Nephron (organoid): Measurements from ENCODE around the gene GPATCH2.

ENCODE experiments used
- H3K27ac Mint-ChIP-seq, 3 experiments: 2 replicates each; pipeline ENCODE4 v1.8.0; 2020; ENCODE audit warnings: mixed read lengths in 3 of 3, mild to moderate bottlenecking in 2 of 3, moderate library complexity in 1 of 3
- H3K27me3 Mint-ChIP-seq: 2 replicates; pipeline ENCODE4 v1.8.0; 2021; ENCODE audit warnings: low read depth, mild to moderate bottlenecking, moderate library complexity, mixed read lengths
- H3K36me3 Mint-ChIP-seq: 2 replicates; pipeline ENCODE4 v1.8.0; 2020; ENCODE audit warnings: low read depth, mixed read lengths
- H3K4me1 Mint-ChIP-seq: 2 replicates; pipeline ENCODE4 v1.8.0; 2020; ENCODE audit warnings: mixed read lengths
- H3K4me3 Mint-ChIP-seq, 3 experiments: 2 replicates each; pipeline ENCODE4 v1.8.0; 2020; ENCODE audit warnings: mild to moderate bottlenecking in 3 of 3, mixed read lengths in 3 of 3, moderate library complexity in 2 of 3
- H3K9me3 Mint-ChIP-seq: 2 replicates; pipeline ENCODE4 v1.8.0; 2020; ENCODE audit warnings: mixed read lengths
- TF ChIP-seq, protein P1 (sequence below), 3 experiments: fragments of 200-600 bp; sonication (generic); IDR thresholded peaks; one replicate each; pipeline ENCODE4 v1.5.0; 2021; ENCODE audit warnings: antibody characterized with exemption in 3 of 3; ENCODE audit not compliant: unreplicated experiment in 3 of 3

GPATCH2 gene

DNA sequence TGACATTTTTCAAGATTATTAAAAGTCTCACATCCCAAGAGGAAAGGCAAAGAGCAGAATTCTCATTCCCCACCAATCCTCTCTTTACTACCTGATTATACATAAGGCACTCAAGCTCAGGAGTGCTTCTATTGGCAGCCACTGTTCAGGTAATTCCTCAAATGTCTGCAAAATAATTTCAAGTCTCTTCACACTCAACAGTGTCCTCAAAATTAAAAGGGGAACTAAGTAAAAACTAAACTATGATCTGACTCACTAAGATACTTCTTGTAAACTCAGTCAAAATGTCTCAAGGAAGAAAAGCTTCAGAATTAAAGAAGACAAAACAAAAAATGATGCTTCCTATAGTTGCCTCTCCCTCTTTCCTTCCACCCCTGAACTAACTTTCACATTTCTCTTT lies 135.6 kb downstream of the GPATCH2 start:
- H3K4me3 Mint-ChIP-seq: no peak overlapping the region
- H3K9me3 Mint-ChIP-seq: no peaks in the 10 kb centered on the region

DNA sequence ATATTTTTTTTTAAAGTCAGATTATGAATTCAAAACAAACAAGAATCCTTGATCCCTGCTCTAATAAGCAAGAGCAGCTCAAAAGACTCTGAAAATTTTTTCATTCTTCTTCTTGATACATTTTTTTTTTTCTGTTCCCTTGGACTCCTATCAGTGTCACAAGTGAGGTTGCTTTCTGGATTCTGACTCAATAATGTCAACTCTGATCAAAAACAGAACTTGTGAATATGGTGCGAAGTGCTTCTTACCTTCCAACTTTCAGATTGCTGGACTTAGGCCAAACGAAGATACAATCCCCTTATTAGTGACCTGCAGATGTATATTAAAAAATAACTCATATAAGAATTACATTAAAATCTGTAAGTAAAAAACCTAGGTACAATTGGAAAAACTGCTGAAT lies 136.1 kb downstream of the GPATCH2 start:
- H3K4me3 Mint-ChIP-seq: no peak overlapping the region
- TF ChIP-seq, protein P1, sequence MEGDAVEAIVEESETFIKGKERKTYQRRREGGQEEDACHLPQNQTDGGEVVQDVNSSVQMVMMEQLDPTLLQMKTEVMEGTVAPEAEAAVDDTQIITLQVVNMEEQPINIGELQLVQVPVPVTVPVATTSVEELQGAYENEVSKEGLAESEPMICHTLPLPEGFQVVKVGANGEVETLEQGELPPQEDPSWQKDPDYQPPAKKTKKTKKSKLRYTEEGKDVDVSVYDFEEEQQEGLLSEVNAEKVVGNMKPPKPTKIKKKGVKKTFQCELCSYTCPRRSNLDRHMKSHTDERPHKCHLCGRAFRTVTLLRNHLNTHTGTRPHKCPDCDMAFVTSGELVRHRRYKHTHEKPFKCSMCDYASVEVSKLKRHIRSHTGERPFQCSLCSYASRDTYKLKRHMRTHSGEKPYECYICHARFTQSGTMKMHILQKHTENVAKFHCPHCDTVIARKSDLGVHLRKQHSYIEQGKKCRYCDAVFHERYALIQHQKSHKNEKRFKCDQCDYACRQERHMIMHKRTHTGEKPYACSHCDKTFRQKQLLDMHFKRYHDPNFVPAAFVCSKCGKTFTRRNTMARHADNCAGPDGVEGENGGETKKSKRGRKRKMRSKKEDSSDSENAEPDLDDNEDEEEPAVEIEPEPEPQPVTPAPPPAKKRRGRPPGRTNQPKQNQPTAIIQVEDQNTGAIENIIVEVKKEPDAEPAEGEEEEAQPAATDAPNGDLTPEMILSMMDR (IDR thresholded peaks at IDR 0.05; ENCODE audit: unreplicated experiment in 3 of 3): no peak
- no peaks in the 10 kb centered on the region for H3K4me1 Mint-ChIP-seq
- no peaks in the 10 kb centered on the region for H3K27me3 Mint-ChIP-seq
- H3K36me3 Mint-ChIP-seq: peaks cover 17% of the 10 kb centered on the region
- no peak overlapping the region for H3K27ac Mint-ChIP-seq
- H3K9me3 Mint-ChIP-seq: no peaks in the 10 kb centered on the region

More for the DNA sequence above, 135.6 kb downstream of the GPATCH2 start:
- TF ChIP-seq, protein P1 (IDR thresholded peaks at IDR 0.05; ENCODE audit: unreplicated experiment in 3 of 3): no peak
- Mint-ChIP-seq H3K36me3 (peaks cover 13% of the 10 kb centered on the region), H3K4me1 (no peaks in the 10 kb centered on the region), H3K27me3 (no peaks in the 10 kb centered on the region), H3K27ac (no peak overlapping the region)

DNA sequence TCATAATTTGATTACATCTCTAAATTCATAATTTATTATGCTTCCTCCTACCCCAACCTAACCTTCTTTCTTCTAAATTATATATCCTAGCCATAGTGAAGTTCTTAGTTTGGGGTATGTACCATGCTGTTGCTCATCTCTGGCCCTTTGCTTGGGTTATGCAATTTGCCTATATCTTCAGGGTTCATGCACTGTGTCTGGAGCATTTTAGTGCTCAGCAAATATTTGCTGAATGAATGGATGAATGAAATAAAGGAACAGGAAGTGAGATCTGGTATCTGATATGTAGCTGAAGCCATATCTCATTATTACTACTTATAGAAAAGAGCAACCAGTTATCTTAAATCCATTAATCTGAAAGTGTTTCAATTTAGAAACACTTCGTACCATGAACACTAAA lies 137.6 kb downstream of the GPATCH2 start:
- no peaks in the 10 kb centered on the region for H3K9me3 Mint-ChIP-seq
- TF ChIP-seq, protein P1 (IDR thresholded peaks at IDR 0.05; ENCODE audit: unreplicated experiment in 3 of 3): no peak
- H3K4me3 Mint-ChIP-seq: no peak overlapping the region
- H3K27me3 Mint-ChIP-seq: no peaks in the 10 kb centered on the region
- no peak overlapping the region for H3K27ac Mint-ChIP-seq
- peaks cover 17% of the 10 kb centered on the region for H3K36me3 Mint-ChIP-seq
- H3K4me1 Mint-ChIP-seq: no peaks in the 10 kb centered on the region

DNA sequence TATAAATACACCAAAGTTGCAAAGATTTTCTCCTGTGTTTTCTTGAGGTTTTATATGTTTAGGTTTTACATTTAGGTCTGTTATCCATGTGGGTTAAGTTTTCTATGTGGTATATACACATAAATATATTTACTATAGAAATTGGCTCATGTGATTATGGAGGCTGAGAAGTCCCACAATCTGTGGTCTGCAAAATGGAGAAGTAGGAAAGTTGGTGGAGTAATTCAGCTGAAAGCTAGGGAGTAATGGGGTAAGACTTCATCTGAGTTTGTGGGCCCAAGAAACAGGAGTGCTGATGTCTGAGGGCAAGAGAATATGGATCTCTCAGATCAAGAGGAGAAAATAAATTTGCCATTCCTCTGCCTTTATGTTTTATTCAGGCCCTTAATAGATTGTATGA lies 146.0 kb downstream of the GPATCH2 start:
- Mint-ChIP-seq H3K27ac (no peak overlapping the region), H3K4me1 (no peaks in the 10 kb centered on the region), H3K9me3 (peaks cover 9% of the 10 kb centered on the region), H3K27me3 (no peaks in the 10 kb centered on the region), H3K4me3 (no peak overlapping the region), H3K36me3 (peaks cover 21% of the 10 kb centered on the region)
- TF ChIP-seq, protein P1 (IDR thresholded peaks at IDR 0.05; ENCODE audit: unreplicated experiment in 3 of 3): no peak

DNA sequence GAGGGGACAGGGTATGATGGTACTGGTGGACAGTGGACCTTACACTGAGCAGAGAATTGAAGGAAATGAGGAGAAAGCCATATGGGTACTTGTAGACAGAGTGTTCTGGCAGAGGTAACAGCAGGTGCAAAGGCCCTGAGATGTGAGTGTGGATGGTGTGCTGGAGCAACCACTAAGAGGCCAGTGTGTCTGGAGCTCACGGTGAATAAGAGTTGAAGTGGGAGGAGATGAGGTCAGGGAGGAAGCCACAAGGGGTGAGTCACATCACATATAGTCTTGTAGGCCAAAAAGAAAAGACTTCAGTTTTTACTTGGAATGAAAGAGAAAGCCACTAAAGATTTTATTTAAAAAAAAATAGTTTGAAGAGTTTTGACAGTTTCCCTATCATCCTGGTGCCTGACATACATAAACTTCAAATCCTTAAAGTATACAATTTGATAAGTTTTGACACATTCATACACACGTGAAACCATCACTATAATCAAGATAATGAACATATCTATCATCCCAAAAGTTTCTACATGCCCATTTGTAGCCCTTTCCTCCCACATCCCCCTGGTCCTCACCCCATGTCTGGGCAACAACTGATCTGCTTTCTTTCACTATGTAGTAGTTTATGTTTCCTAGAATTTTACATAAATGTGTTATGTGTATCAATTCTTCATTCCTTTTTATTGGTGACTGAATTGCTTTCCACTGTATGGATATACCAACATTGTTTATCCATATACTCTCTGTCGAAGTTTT lies 148.4 kb downstream of the GPATCH2 start:
- TF ChIP-seq, protein P1 (IDR thresholded peaks at IDR 0.05; ENCODE audit: unreplicated experiment in 3 of 3): no peak
- Mint-ChIP-seq H3K9me3 (peaks cover 24% of the 10 kb centered on the region), H3K27ac (no peak overlapping the region), H3K4me1 (no peaks in the 10 kb centered on the region), H3K27me3 (no peaks in the 10 kb centered on the region), H3K36me3 (peaks cover 41% of the 10 kb centered on the region), H3K4me3 (no peak overlapping the region)

DNA sequence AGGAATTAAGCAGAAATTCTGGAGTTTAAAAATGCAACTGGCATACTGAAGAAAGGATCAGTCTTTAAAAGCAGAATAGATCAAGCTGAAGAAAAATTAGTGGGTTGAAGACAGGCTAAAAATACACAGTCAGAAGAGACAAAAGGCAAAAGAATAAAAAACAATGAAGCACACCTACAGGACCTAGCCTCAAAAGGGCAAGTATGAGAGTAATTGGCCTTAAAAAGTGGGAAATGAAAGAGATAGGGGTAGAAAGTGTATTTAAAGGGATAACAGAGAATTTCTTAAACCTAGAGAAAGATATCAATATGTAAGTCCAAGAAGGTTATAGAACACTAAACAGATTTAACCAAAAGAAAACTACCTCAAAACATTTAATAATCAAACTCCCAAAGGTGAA lies 152.4 kb downstream of the GPATCH2 start:
- no peak overlapping the region for H3K27ac Mint-ChIP-seq
- H3K4me3 Mint-ChIP-seq: no peak overlapping the region
- H3K36me3 Mint-ChIP-seq: peaks cover 37% of the 10 kb centered on the region

More for the DNA sequence above, 152.4 kb downstream of the GPATCH2 start:
- no peaks in the 10 kb centered on the region for H3K4me1 Mint-ChIP-seq
- TF ChIP-seq, protein P1 (IDR thresholded peaks at IDR 0.05; ENCODE audit: unreplicated experiment in 3 of 3): no peak
- H3K27me3 Mint-ChIP-seq: no peaks in the 10 kb centered on the region
- peaks cover 24% of the 10 kb centered on the region for H3K9me3 Mint-ChIP-seq
